ENCODE results near the gene DSCAM.

DNA sequence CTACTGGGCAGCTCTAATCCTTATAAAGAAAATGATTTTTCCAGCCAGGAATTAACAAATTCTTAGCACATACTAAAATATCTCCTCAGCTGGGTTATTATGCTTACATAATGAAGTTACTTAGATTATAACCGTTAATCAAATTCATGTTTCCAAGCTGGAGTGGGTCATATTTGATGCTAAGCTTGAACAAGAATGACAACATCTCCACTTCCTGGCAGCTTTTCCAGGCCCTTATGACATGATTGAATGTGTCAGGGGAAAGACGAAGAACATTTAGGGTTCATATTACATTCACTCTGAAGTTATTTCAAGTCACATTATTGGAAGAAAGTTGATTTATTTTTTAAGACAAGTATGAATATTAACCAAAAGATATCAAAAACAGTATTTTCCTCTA, 646.0 kb downstream of the DSCAM start:
- TF ChIP-seq, protein P1, sequence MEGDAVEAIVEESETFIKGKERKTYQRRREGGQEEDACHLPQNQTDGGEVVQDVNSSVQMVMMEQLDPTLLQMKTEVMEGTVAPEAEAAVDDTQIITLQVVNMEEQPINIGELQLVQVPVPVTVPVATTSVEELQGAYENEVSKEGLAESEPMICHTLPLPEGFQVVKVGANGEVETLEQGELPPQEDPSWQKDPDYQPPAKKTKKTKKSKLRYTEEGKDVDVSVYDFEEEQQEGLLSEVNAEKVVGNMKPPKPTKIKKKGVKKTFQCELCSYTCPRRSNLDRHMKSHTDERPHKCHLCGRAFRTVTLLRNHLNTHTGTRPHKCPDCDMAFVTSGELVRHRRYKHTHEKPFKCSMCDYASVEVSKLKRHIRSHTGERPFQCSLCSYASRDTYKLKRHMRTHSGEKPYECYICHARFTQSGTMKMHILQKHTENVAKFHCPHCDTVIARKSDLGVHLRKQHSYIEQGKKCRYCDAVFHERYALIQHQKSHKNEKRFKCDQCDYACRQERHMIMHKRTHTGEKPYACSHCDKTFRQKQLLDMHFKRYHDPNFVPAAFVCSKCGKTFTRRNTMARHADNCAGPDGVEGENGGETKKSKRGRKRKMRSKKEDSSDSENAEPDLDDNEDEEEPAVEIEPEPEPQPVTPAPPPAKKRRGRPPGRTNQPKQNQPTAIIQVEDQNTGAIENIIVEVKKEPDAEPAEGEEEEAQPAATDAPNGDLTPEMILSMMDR (IDR thresholded peaks at IDR 0.05), result no peak
- TF ChIP-seq POLR2A (IDR thresholded peaks at IDR 0.05), result no peak
